Mucosa of rectum (tissue), 2 donors: Measurements from ENCODE around the gene GDPD5.

Experiments
- H3K27ac ChIP-seq, 2 donors: one replicate each; pipeline ENCODE4 v1.7.0; 2013; ENCODE audit warnings: inconsistent platforms in 2 of 2, low read depth in 2 of 2, low read length in 2 of 2
- H3K27me3 ChIP-seq, 2 donors: one replicate each; pipeline ENCODE4 v1.7.0; 2013; ENCODE audit warnings: low read length in 2 of 2; ENCODE audit not compliant: control insufficient read depth in 2 of 2, insufficient read depth in 2 of 2
- H3K36me3 ChIP-seq, 2 donors: one replicate each; pipeline ENCODE4 v1.7.0; 2013; ENCODE audit warnings: low read length in 2 of 2; ENCODE audit not compliant: control insufficient read depth in 2 of 2, insufficient read depth in 2 of 2
- H3K4me1 ChIP-seq, 2 donors: one replicate each; pipeline ENCODE4 v1.7.0; 2013; ENCODE audit warnings: low read length in 2 of 2, mild to moderate bottlenecking in 1 of 2; ENCODE audit not compliant: control insufficient read depth in 2 of 2, insufficient read depth in 2 of 2
- H3K4me3 ChIP-seq, 2 donors: one replicate each; pipeline ENCODE4 v1.7.0; 2013; ENCODE audit warnings: low read length in 2 of 2
- H3K9ac ChIP-seq, 2 donors: one replicate each; pipeline ENCODE4 v1.7.0; 2013; ENCODE audit warnings: low read length in 2 of 2, low read depth in 1 of 2, mild to moderate bottlenecking in 1 of 2
- H3K9me3 ChIP-seq, 2 donors: one replicate each; pipeline ENCODE4 v1.7.0; 2013; ENCODE audit warnings: low read length in 2 of 2; ENCODE audit not compliant: control insufficient read depth in 2 of 2
- donor health status: healthy.
- donor health status: Normal muscosa, but diverticular disease.

Gene GDPD5

GRCh38 chr11:75492181-75492820 is 33.4 kb downstream of the GDPD5 start:
- Histone ChIP-seq H3K9me3 (no peaks in the 10 kb centered on the region), H3K36me3 (no peaks in the 10 kb centered on the region), H3K27me3 (no peaks in the 10 kb centered on the region), H3K9ac (no peak overlapping the region), H3K4me3 (no peak overlapping the region), H3K4me1 (peaks cover 3 to 4% of the 10 kb centered on the region in 2 donors), H3K27ac (no peak overlapping the region)

GRCh38 chr11:75491465-75491864 is 34.3 kb downstream of the GDPD5 start:
- no peak overlapping the region for H3K9ac ChIP-seq
- H3K4me3 ChIP-seq = no peak overlapping the region
- peaks cover 3 to 4% of the 10 kb centered on the region in 2 donors for H3K4me1 ChIP-seq
- H3K36me3 ChIP-seq = no peaks in the 10 kb centered on the region
- no peaks in the 10 kb centered on the region for H3K27me3 ChIP-seq
- H3K27ac ChIP-seq = no peak overlapping the region
- no peaks in the 10 kb centered on the region for H3K9me3 ChIP-seq

GRCh38 chr11:75490221-75491181 is 35.2 kb downstream of the GDPD5 start:
- H3K27me3 ChIP-seq = no peaks in the 10 kb centered on the region
- H3K4me3 ChIP-seq = no peak overlapping the region
- H3K36me3 ChIP-seq = no peaks in the 10 kb centered on the region
- no peak overlapping the region for H3K9ac ChIP-seq
- no peaks in the 10 kb centered on the region for H3K4me1 ChIP-seq
- no peak overlapping the region for H3K27ac ChIP-seq
- H3K9me3 ChIP-seq = no peaks in the 10 kb centered on the region

- Histone ChIP-seq H3K4me3 (no peak overlapping the region), H3K4me1 (no peaks in the 10 kb centered on the region), H3K9ac (no peak overlapping the region), H3K36me3 (no peaks in the 10 kb centered on the region), H3K27me3 (no peaks in the 10 kb centered on the region), H3K27ac (no peak overlapping the region), H3K9me3 (no peaks in the 10 kb centered on the region)
Measured at GRCh38 chr11:75487365-75487764, 38.4 kb downstream of the GDPD5 start.

- Histone ChIP-seq H3K9ac (no peak overlapping the region), H3K4me3 (no peak overlapping the region), H3K27ac (no peak overlapping the region), H3K36me3 (no peaks in the 10 kb centered on the region), H3K27me3 (no peaks in the 10 kb centered on the region), H3K9me3 (no peaks in the 10 kb centered on the region), H3K4me1 (no peaks in the 10 kb centered on the region)
Measured at GRCh38 chr11:75485742-75486141, 40.0 kb downstream of the GDPD5 start.

GRCh38 chr11:75482931-75483469 is 42.7 kb downstream of the GDPD5 start:
- Histone ChIP-seq H3K27me3 (no peaks in the 10 kb centered on the region), H3K36me3 (no peaks in the 10 kb centered on the region)

GRCh38 chr11:75481922-75482606 is 43.7 kb downstream of the GDPD5 start:
- Histone ChIP-seq H3K27ac (no peak overlapping the region), H3K4me3 (no peak overlapping the region), H3K4me1 (no peaks in the 10 kb centered on the region), H3K36me3 (no peaks in the 10 kb centered on the region), H3K27me3 (no peaks in the 10 kb centered on the region), H3K9ac (no peak overlapping the region), H3K9me3 (no peaks in the 10 kb centered on the region)

More at GRCh38 chr11:75482931-75483469, 42.7 kb downstream of the GDPD5 start:
- Histone ChIP-seq H3K9me3 (no peaks in the 10 kb centered on the region), H3K27ac (no peak overlapping the region), H3K4me3 (no peak overlapping the region), H3K4me1 (no peaks in the 10 kb centered on the region), H3K9ac (no peak overlapping the region)

GRCh38 chr11:75481223-75481921 is 44.4 kb downstream of the GDPD5 start:
- Histone ChIP-seq H3K9me3 (no peaks in the 10 kb centered on the region), H3K27ac (no peak overlapping the region), H3K4me3 (no peak overlapping the region), H3K9ac (no peak overlapping the region), H3K36me3 (no peaks in the 10 kb centered on the region), H3K27me3 (no peaks in the 10 kb centered on the region), H3K4me1 (no peaks in the 10 kb centered on the region)

- H3K27ac ChIP-seq = no peak overlapping the region
- peaks cover 0 to 2% of the 10 kb centered on the region in 2 donors for H3K4me1 ChIP-seq
- H3K4me3 ChIP-seq = no peak overlapping the region
- no peak overlapping the region for H3K9ac ChIP-seq
- H3K9me3 ChIP-seq = no peaks in the 10 kb centered on the region
- no peaks in the 10 kb centered on the region for H3K36me3 ChIP-seq
- no peaks in the 10 kb centered on the region for H3K27me3 ChIP-seq
Measured at GRCh38 chr11:75480185-75481175, 45.3 kb downstream of the GDPD5 start.
